GM21786 (cell line): ENCODE results near the gene DLG2.
"Not testable (repeated sequence)": the region's sequence is repeated elsewhere in the genome, so short reads cannot be mapped to it uniquely, and the experiment has no call there.

Source experiments
- ATAC-seq: cut with Tn5 transposase; IDR thresholded peaks from one replicate; pipeline ENCODE4 v1.9.1; 2021; ENCODE audit not compliant: unreplicated experiment

DLG2 gene

DNA sequence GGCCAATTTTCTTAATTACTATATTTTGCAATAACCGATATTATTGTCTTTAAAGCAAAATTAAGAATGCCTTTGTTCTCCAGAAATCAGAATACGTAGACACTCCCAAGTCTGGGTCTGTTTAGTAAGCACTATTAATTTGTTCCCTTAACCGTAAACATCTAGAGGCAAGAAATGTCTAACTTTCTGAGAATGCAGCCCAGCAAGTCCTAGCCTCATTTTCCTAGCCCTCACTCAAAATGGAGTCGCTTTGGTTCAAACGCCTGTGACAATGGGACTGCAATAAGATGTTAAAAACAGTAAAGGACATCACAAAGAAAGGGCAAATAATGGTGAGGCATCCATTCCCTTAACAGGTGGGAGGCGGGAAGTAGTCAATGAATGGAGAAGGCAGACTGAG is 280.7 kb downstream of the DLG2 start:
- ATAC-seq, result no peak

DNA sequence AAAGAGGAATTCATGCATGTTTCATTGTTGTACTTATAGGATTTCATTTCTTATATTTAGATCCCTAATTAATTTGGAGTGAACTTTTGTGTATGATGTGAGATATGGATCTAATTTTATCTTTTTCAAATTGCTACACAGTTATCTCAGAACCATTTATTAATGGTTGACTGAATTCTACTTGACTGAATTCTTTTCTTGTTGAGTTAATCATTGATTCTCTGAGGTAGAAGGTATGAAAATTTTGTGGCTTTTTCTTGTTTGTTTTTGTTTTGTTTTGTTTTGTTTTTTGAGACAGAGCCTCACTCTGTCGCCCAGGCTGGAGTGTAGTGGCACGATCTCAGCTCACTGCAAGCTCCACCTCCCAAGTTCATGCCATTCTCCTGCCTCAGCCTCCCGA is 286.3 kb downstream of the DLG2 start:
- not testable (repeated sequence) for ATAC-seq

DNA sequence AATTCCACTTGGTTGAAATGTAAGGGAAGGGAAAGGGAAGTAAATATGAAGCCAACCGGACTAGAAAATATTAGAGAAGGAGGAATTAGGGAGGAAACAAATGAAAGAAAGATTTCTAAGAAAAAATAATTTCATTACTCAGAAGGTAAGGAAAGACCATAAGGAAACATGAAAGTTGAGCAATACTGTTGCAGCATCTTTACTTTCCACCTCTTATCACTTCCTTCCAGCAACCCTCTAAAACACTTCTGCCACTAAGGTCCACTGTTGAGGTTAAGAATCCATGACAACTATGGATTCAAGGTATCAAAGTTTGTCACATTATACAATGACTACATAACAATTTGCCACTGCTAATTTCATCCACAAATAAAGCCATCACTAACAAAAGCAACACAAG is 308.6 kb downstream of the DLG2 start:
- no peak for ATAC-seq

DNA sequence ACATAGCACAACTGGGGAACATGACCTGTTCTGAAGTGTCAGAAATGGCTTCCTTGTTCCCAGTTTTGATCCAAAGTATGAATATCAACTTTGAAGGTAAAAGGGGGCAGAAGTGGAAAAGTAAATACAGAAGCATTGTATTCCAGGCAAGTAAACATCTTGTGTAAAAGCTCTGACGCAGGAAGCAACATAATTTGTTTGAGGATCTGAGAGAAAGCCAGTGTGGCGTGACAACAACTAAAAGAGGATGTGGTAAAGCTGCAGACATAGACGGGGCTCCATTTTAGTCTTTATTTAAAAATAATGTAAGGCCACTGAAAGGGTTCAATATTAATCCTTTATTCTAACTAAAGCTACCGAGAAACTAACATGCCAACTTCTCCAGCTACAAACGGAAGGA is 310.2 kb downstream of the DLG2 start:
- ATAC-seq, result peak; percentile 98

DNA sequence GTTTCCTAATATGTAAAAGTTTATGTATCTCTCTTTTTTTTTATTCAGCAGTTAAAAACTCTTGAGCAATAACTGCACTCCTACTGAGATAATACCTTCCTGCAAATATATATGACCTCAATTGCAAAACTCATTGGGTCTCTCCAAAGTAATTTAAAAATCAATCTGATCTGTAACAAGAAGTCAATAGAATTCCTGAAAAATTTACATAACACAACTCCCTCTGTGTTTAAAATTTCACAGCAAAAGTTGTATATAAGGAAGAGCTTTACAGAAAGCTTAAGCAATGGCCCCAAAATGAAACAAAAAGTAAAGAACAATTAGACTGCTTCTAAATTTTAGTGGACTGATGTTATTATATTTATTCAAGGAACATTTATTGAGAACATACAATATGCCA is 313.4 kb downstream of the DLG2 start:
- ATAC-seq, result no peak

DNA sequence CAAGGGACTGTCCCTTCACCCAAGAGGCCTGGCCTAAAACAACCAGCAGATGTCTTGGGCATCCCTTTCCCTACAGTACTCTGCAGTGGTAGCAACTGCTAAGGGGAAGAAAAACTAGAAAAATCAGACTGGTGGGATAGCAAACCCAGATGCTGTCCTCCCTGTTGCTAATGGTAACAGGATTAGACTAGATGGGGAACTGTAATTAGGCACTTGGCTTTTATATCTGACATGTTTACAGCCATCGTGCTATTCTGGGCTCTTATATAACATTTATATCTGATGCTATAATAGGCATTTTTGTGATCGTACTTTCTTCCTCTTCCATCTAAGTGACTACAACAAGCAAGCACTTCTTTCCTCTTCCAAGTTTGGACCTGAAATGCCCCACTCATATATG is 316.7 kb downstream of the DLG2 start:
- ATAC-seq, result no peak

DNA sequence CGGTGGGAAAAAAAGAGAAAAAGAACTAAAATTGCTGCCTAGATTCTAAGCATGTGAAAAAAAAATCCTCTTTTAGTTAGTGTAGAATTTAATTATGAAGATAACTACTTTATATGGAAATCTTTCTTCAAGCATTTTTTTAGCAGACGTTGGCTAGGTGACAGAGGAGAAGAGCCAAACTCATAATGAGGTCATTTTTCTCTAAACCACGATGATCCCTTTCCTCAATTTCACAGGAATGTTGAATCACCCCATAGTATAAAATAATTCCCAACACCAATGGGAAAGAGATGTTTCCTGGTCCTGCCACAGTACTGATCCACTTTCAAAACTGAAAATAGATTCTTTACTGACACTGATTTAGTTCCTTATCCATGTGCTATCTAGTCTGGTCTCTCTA is 319.8 kb downstream of the DLG2 start:
- ATAC-seq, result no peak

DNA sequence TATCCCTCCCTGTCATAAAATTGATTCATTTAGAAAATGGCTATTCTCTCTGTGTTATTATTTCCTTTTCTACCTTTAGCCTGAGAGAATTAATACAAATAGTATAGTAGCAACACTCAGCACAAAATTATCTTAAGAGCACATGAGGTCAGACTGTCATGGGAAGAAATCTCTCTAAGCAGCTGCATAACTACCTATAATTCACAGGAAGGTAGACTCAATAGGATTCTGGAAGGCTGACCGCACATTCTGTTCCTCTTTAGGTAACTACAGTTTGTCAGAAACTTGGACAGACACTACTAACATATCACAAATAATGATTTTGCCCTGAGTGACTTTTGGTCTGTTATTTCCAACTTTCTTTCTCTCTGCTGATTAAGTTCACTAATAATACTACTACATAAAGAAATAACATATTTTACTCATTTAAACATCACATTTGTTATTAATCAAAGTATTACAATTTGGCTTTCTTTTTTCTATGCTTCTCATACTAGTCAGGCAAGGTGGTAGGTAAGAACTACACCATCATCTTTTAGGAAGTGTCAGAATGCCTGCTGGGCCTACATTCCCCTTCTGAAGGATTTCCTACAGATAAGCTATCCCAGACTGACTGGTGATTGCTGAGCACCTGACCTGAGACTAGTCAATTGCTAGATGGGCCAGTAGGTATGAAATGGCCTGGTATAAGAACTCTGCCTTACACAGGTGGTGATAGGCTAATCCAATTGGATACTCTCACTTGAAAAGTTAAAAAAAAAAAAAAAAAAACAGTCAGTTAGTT is 325.1 kb downstream of the DLG2 start:
- no peak for ATAC-seq

DNA sequence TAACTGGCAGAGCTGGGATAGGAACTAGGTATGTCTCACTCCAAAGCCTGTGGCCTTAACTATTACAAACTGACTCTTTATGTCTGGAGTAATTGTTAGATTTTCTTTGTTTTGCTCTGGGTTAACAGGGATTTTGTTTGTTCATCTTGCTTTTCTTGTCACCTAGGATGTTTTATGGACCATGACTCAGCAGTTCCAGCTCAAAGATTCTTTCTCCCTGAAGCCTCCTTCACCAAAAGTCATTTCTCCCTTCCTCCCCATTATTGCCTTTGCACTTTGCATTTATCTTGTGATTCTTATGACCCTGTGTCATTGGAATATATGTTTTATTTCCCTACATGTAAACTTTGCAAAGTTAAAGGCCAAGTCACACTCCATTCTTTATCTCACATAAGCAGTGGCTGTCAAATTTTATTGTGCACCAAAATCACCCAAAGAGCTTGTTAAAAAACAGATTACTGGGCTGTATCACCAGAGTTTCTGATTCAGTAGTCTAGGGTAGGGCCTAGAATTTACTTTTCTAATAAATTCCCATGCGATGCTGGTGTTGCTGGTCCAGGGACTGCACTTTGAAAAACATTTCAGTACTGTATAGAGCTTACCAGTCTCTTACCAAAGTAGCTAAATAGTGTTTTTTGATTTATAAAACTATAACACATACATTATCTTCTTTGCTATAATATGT is 327.7 kb downstream of the DLG2 start:
- no peak for ATAC-seq

DNA sequence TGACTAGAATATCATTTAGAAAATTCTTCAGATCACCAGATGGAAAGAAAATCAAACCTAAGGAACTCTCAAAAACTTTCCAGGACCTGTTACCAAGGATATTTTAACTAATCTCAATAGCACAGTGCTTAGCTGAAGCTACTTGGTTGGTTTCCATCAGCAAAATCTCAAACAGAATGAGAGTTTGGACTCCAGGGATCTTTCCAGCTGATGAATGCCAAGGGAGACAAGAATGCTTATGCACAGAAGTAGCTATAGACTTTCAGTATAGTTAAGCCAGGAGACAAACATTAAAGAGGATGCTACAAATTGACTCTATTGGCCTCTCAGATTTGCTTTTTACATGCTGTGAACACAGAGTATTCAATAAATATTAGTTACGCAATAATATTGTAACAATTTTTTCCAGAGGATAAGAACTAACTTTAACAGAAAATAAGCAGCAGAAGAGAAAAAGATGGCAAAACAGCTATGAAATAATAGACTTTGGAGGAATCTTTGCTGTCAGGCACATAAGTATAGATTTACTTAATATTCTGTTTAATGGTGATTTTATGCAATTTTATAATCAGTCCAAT is 331.4 kb downstream of the DLG2 start:
- no peak for ATAC-seq

DNA sequence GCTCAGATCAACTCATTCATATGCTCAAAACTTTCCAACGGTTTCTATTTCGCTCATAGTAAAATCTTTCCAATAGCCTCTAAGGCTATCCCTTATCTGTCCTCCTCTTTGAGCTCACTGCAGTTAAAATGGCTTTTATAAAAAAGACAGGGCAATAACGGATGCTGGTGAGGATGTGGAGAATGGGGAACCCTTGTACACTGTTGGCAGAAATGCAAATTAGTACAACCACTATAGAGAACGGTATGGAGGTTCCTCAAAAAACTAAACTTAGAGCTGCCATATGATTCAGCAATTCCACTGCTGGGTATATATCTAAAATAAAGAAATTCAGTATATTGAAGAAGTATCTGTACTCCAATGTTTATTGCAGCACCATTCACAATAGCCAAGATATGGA is 345.6 kb downstream of the DLG2 start:
- ATAC-seq, result no peak

DNA sequence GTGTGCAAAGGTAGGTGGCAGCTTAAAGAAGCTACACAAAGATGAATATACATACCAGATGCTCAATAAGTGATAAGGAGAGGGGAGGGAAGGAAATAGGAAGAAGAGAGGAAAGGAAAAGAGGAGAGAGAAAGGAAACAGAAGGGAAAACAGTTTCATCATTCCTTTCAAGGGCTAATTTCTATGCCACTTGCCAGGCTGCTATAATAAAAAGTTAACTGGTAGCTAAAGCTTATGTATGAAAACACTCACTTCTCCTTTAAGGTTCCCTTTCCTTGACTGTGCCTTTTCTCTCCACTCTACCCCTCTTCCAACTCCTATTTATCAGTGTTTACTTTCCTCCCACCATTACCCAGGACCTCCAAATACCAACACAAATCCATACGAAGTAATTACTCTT is 347.9 kb downstream of the DLG2 start:
- ATAC-seq, result no peak

DNA sequence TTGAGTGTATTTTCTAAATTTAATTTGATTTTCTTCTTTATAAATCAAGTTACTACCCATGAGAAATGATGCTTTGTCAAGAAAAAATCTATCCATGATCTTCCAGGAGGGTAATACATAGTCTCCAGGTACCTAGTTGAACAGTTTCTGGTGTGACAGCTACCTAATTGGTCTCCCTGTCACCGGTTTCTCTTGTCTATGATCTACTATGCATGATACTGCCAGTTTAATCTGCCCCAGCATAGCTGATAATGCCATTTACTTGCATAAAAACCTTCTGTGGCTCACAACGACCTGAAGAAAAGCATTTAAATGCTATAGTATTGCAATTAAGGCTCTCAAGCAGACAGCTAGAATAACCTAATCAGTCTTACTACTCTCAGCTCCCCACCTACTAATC is 349.5 kb downstream of the DLG2 start:
- no peak for ATAC-seq

DNA sequence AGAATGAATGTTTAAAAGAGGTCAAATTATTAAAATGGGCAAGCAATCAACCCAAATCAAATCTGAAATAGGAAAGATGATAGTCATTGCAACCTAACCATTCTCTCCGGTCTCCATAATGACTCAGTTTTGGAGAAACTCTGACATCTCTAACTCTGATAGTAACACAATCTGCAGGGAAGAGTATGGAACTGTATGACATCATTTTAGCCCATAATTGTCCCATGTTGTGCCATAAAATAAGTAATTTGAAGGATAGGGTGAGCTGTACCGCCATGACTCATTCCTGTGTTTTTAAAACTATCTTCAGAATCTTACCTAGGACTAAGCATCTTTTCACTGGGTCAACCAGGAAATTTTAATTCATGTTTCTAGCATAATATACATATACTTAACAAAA is 350.8 kb downstream of the DLG2 start:
- no peak for ATAC-seq

DNA sequence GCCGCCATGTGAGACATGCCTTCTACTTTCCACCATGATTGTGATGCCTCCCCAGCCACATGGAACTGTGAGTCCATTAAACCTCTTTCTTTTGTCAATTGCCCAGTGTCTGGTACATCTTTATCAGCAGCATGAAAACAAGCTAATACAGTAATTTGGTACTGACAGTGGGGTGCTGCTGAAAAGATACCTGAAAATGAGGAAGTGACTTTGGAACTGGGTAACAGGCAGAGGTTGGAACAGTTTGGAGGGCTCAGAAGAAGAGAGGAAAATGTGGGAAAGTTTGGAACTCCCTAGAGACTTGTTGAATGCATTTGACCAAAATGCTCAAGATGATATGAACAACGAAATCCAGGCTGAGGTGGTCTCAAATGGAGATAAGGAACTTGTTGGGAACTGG is 356.8 kb downstream of the DLG2 start:
- ATAC-seq, result not testable (repeated sequence)

DNA sequence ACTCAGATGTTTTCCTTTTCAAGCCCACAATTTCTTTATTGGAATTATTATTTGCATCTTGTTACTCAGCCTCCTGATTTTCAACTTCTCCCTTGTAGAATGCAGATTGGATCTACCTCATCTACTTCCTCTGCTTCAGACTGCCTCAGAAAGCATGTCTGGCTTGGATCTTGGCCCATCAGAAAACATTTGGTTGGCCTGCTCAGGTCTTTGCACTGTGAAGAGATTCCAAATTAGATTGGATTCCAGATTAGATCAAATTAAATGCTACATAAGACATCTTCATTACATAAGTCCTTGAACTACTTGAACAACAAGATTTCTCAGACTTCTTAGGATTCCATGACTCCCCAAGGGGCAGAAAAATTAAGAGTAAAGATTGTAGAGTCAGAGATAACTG is 358.0 kb downstream of the DLG2 start:
- no peak for ATAC-seq

DNA sequence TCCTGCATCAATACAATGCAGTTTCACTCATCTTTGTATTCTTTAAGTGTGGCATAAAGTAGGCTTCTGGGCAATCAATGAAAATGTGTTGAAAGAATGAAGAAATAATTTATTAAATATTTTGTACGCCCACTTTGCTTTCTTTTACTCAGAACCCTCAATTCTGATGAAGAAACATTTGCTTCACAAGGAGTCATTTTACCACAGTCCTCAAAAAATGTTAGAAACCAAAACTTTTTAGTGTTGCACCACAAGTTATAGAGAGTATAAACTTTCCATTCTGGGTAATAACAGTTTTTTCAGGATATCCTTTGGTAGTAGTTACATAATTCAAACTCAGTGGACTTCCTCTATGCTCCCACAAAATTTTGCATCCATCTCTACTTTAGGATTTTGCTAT is 360.5 kb downstream of the DLG2 start:
- ATAC-seq, result no peak

DNA sequence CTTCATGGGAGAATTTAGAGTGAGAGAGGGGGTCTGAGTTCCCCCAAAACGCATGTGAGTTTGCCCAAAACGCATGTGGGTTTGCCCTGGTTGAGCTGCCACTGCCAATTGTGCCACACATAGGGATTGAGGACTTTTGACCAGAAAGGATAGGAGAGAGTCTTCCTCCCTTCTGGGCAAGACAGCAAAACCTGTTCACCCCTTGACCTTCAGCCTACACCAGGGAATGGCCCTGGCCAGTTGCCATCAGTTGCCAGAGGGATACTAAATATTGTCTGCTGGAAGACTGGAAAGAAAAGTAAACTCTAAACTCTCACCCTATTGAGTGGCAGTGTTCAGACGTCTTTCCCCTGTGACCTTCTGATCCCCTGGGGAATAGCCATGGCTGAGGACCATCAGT is 363.8 kb downstream of the DLG2 start:
- ATAC-seq, result no peak

DNA sequence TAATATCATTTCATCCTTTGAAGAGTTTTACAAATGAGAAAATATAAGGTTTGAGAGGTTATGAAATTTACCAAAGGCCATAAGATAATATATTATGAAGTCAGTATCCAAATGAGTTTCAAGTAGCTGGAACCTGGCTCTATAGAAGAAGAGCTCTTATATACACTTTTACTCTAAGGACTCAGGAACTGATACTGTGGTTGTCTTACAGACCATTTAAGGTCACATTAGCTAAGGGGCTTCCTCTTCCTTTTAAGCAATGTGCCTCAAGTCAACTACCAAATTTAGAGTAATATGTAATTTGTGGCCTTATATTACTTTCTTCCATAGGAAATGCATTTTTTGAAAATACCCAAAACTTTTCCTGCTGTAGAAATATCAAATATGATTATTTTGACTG is 369.3 kb downstream of the DLG2 start:
- no peak for ATAC-seq

DNA sequence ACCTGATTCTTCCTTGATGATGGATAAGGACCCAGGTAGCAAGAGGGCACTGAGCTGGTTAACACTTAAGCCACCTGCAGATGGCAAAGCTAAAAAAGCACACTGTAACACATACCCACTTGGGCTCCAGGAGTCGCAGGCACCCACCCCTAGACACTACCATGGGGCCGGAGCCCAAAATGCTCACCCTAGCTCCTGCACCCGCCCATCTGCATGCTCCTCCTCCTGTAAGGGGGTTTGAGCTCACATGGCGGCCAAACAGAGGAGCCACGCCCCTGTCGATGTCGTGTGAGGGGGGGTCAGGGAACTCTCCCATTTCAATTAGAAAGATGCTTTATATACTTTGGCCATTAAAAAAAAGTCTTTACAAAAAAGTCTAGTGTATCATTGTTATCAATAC is 370.7 kb downstream of the DLG2 start:
- no peak for ATAC-seq

DNA sequence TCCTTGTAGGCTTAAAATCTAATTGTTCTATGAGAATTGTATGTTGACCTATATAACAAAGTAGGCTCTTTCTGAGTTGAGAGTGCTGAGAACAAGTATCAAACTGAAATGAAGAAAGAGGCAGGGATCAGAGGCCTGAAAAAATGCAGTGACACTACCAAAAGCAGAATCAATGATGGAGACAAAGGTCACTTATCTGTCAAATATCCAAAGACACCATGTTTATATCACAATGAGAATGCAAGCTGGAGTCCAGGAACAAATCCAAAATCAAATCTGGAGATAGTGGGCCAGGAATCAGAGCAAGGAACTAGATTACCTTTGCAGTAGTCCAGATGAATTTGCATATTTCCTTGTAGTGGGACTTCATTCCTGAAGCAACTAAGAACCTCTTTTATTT is 377.7 kb downstream of the DLG2 start:
- ATAC-seq, result no peak

DNA sequence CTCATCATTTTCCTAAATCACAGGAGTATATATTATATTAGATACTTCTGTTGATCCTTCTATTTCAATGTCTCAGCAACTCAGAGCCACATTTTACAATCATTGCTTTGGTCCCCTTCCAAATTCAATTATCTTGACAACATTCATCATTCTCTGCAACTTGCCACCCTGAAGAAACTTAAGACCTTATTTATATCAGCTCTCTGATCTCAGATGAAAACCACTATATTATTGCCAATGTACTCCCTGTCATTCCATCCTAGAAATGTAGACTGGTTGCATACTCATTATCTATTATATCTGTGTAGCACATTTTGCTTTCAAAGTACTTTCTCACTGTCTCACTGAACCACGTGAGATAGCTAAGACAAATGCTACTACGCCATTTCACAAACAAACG is 379.3 kb downstream of the DLG2 start:
- no peak for ATAC-seq
